Astrocyte (in vitro differentiated cells and primary cell): ENCODE measurements around the gene DDX6. TPM values are rescaled to one million over a fixed set of nuclear protein-coding genes. Genes with fewer than 3 reads are reported as not detected.

Experiments used
- DNase-seq: peaks from one replicate; pipeline ENCODE4 v3.0.0-alpha.2; 2010; ENCODE audit warnings: low read depth
- FAIRE-seq: peaks from 2 replicates; lab custom pipeline; 2011; peaks lifted over from hg19 to GRCh38; lab: Jason Lieb, UNC
- H2AFZ ChIP-seq: 2 replicates; pipeline ENCODE4 v1.6.0; 2012; ENCODE audit warnings: low read depth, low read length, inconsistent platforms
- H3K27ac ChIP-seq: 2 replicates; pipeline ENCODE4 v1.5.1; 2011; ENCODE audit warnings: low read depth, low read length, inconsistent platforms
- H3K27me3 ChIP-seq: 2 replicates; pipeline ENCODE4 v1.6.0; 2011; ENCODE audit warnings: low read length, inconsistent platforms; ENCODE audit not compliant: insufficient read depth
- H3K36me3 ChIP-seq: 2 replicates; pipeline ENCODE4 v1.5.1; 2011; ENCODE audit warnings: low read length, inconsistent platforms; ENCODE audit not compliant: insufficient read depth
- H3K4me1 ChIP-seq: 2 replicates; pipeline ENCODE4 v1.5.1; 2011; ENCODE audit warnings: low read length, inconsistent platforms; ENCODE audit not compliant: insufficient read depth
- H3K4me2 ChIP-seq: 2 replicates; pipeline ENCODE4 v1.6.0; 2012; ENCODE audit warnings: low read length, inconsistent platforms
- H3K4me3 ChIP-seq: 2 replicates; pipeline ENCODE4 v1.5.1; 2011; ENCODE audit warnings: low read depth, mild to moderate bottlenecking, low read length, inconsistent platforms; ENCODE audit not compliant: insufficient read depth
- H3K79me2 ChIP-seq: 2 replicates; pipeline ENCODE4 v1.6.0; 2012; ENCODE audit warnings: mild to moderate bottlenecking, low read length, inconsistent platforms; ENCODE audit not compliant: insufficient read depth
- H3K9ac ChIP-seq: 2 replicates; pipeline ENCODE4 v1.6.0; 2012; ENCODE audit warnings: mild to moderate bottlenecking, low read length, inconsistent platforms
- H3K9me3 ChIP-seq: 2 replicates; pipeline ENCODE4 v1.5.1; 2012; ENCODE audit warnings: low read depth, mild to moderate bottlenecking, low read length, inconsistent platforms; ENCODE audit not compliant: insufficient read depth
- H4K20me1 ChIP-seq: 2 replicates; pipeline ENCODE4 v1.6.0; 2012; ENCODE audit warnings: low read length, inconsistent platforms; ENCODE audit not compliant: insufficient read depth
- H3K27ac Mint-ChIP-seq: one replicate; pipeline ENCODE4 v1.8.0; 2021; ENCODE audit warnings: mild to moderate bottlenecking, mixed read lengths; ENCODE audit not compliant: unreplicated experiment
- H3K27me3 Mint-ChIP-seq: one replicate; pipeline ENCODE4 v1.8.0; 2021; ENCODE audit warnings: low read depth, mixed read lengths; ENCODE audit not compliant: unreplicated experiment
- H3K36me3 Mint-ChIP-seq: one replicate; pipeline ENCODE4 v1.8.0; 2021; ENCODE audit warnings: low read depth, mixed read lengths; ENCODE audit not compliant: unreplicated experiment
- H3K4me1 Mint-ChIP-seq: one replicate; pipeline ENCODE4 v1.8.0; 2021; ENCODE audit warnings: low read depth, mixed read lengths; ENCODE audit not compliant: unreplicated experiment
- H3K4me3 Mint-ChIP-seq: one replicate; pipeline ENCODE4 v1.8.0; 2021; ENCODE audit warnings: mild to moderate bottlenecking, moderate library complexity, mixed read lengths; ENCODE audit not compliant: unreplicated experiment
- H3K9me3 Mint-ChIP-seq: one replicate; pipeline ENCODE4 v1.8.0; 2021; ENCODE audit warnings: mild to moderate bottlenecking, mixed read lengths; ENCODE audit not compliant: unreplicated experiment
- CTCF ChIP-seq: IDR thresholded peaks from 2 replicates; pipeline ENCODE4 v1.5.1; 2011; ENCODE audit warnings: low read depth, mild to moderate bottlenecking, inconsistent platforms, low read length, moderate library complexity; ENCODE audit not compliant: insufficient read depth
- EZH2 ChIP-seq: IDR thresholded peaks from 2 replicates; pipeline ENCODE4 v1.6.1; 2012; ENCODE audit warnings: mild to moderate bottlenecking, low read length, inconsistent platforms; ENCODE audit not compliant: insufficient read depth
- total RNA-seq: library from RNA; stranded (reverse); gene quantifications from 2 replicates; pipeline ENCODE4 v1.2.1, GENCODE V29; 2021

DDX6 gene
- total RNA-seq, 1 donor from 2014 or later, result 196 TPM

- Histone ChIP-seq H3K27ac (no peak overlapping the region), H3K79me2 (peaks cover 15% of the 10 kb centered on the region), H3K4me3 (no peak overlapping the region), H3K4me1 (no peaks in the 10 kb centered on the region), H3K4me2 (no peak overlapping the region), H3K9ac (no peak overlapping the region), H2AFZ (no peak overlapping the region), H3K36me3 (peaks cover 66% of the 10 kb centered on the region), H4K20me1 (peaks cover 46% of the 10 kb centered on the region), H3K9me3 (no peaks in the 10 kb centered on the region), H3K27me3 (no peaks in the 10 kb centered on the region)
- no peak overlapping the region for H3K27ac Mint-ChIP-seq
- TF ChIP-seq EZH2, result no peak
- TF ChIP-seq CTCF, result no peak
- no peaks in the 10 kb centered on the region for H3K4me1 Mint-ChIP-seq
- DNase-seq (no peak), FAIRE-seq (no peak)
- no peaks in the 10 kb centered on the region for H3K9me3 Mint-ChIP-seq
- H3K36me3 Mint-ChIP-seq, result peaks cover 15% of the 10 kb centered on the region
- no peaks in the 10 kb centered on the region for H3K27me3 Mint-ChIP-seq
- H3K4me3 Mint-ChIP-seq, result no peak overlapping the region
These were observed 33.0 kb downstream of the DDX6 start for GRCh38 chr11:118757876-118758399.

- H3K36me3 ChIP-seq, result peaks cover 82% of the 10 kb centered on the region
- peaks cover 16% of the 10 kb centered on the region for H3K36me3 Mint-ChIP-seq
These were observed 38.3 kb downstream of the DDX6 start for GRCh38 chr11:118752654-118753053.

More at GRCh38 chr11:118752654-118753053, 38.3 kb downstream of the DDX6 start:
- Histone ChIP-seq H3K9ac (no peak overlapping the region), H3K4me1 (no peaks in the 10 kb centered on the region), H2AFZ (no peak overlapping the region), H3K9me3 (no peaks in the 10 kb centered on the region), H3K4me3 (no peak overlapping the region), H3K4me2 (no peak overlapping the region), H3K27ac (no peak overlapping the region), H3K27me3 (no peaks in the 10 kb centered on the region), H3K79me2 (no peaks in the 10 kb centered on the region), H4K20me1 (peaks cover 36% of the 10 kb centered on the region)
- FAIRE-seq (no peak), DNase-seq (no peak)
- peaks cover 4% of the 10 kb centered on the region for H3K4me1 Mint-ChIP-seq
- H3K27me3 Mint-ChIP-seq, result no peaks in the 10 kb centered on the region
- TF ChIP-seq EZH2 (no peak), CTCF (no peak)
- no peaks in the 10 kb centered on the region for H3K9me3 Mint-ChIP-seq
- H3K4me3 Mint-ChIP-seq, result no peak overlapping the region
- H3K27ac Mint-ChIP-seq, result no peak overlapping the region
